ENCODE data around the gene RIPOR1. TPM values are rescaled to one million over a fixed set of nuclear protein-coding genes. Genes with fewer than 3 reads are reported as not detected.
"Not testable (repeated sequence)": the region's sequence is repeated elsewhere in the genome, so short reads cannot be mapped to it uniquely, and the experiment has no call there.

RIPOR1 gene
- polyA plus RNA-seq (ENCODE audit: insufficient read length in 4 of 4) = 100 to 1,000 TPM in 3 of 4 donors, 10 to 100 TPM in 1; 40.9 to 136 (median 116) TPM

GRCh38 chr16:67528222-67528869 is at the start of gene RIPOR1:
Gene RIPOR1 (plus strand): TSS chr16:67528829. CDS start chr16:67538447, 9,618 bp downstream.
- DNase-seq (ENCODE audit: low read depth in 4 of 4, low spot score in 3 of 4) = no peak

- DNase-seq (ENCODE audit: low read depth in 4 of 4, low spot score in 3 of 4) = peak; percentile 93 to 97 (median 96)
Observed at GRCh38 chr16:67480833-67481560, 47.6 kb upstream of the RIPOR1 start, which contains the start of gene ATP6V0D1. Gene ATP6V0D1 (minus strand): TSS chr16:67481157. CDS start chr16:67481086, 71 bp downstream.

- DNase-seq (ENCODE audit: low read depth in 4 of 4, low spot score in 3 of 4) = no peak
Observed at GRCh38 chr16:67481561-67482232, 46.9 kb upstream of the RIPOR1 start.

GRCh38 chr16:67482233-67482924 is 46.2 kb upstream of the RIPOR1 start:
- no peak for DNase-seq (ENCODE audit: low read depth in 4 of 4, low spot score in 3 of 4)

- DNase-seq (ENCODE audit: low read depth in 4 of 4, low spot score in 3 of 4) = no peak
Observed at GRCh38 chr16:67483150-67483549, 45.5 kb upstream of the RIPOR1 start, which contains the start of gene AGRP. Gene AGRP (minus strand): TSS chr16:67483547. CDS start chr16:67483398, 149 bp downstream.

GRCh38 chr16:67483731-67484525 is 44.7 kb upstream of the RIPOR1 start:
- DNase-seq (ENCODE audit: low read depth in 4 of 4, low spot score in 3 of 4) = no peak

- no peak for DNase-seq (ENCODE audit: low read depth in 4 of 4, low spot score in 3 of 4)
Observed at GRCh38 chr16:67486805-67487204, 41.8 kb upstream of the RIPOR1 start.

GRCh38 chr16:67487561-67487960 is 41.1 kb upstream of the RIPOR1 start:
- not testable (repeated sequence) for DNase-seq (ENCODE audit: low read depth in 4 of 4, low spot score in 3 of 4)

- DNase-seq (ENCODE audit: low read depth in 4 of 4, low spot score in 3 of 4) = no peak
Observed at GRCh38 chr16:67489401-67490083, 39.1 kb upstream of the RIPOR1 start.

- no peak for DNase-seq (ENCODE audit: low read depth in 4 of 4, low spot score in 3 of 4)
Observed at GRCh38 chr16:67490335-67491096, 38.1 kb upstream of the RIPOR1 start.

GRCh38 chr16:67499106-67499505 is 29.5 kb upstream of the RIPOR1 start:
- no peak for DNase-seq (ENCODE audit: low read depth in 4 of 4, low spot score in 3 of 4)

- DNase-seq (ENCODE audit: low read depth in 4 of 4, low spot score in 3 of 4) = no peak
Observed at GRCh38 chr16:67504031-67505021, 24.3 kb upstream of the RIPOR1 start.

GRCh38 chr16:67506468-67506867 is 22.2 kb upstream of the RIPOR1 start:
- no peak for DNase-seq (ENCODE audit: low read depth in 4 of 4, low spot score in 3 of 4)

GRCh38 chr16:67509016-67509415 is 19.6 kb upstream of the RIPOR1 start:
- no peak for DNase-seq (ENCODE audit: low read depth in 4 of 4, low spot score in 3 of 4)

- DNase-seq (ENCODE audit: low read depth in 4 of 4, low spot score in 3 of 4) = not testable (repeated sequence)
Observed at GRCh38 chr16:67513892-67514291, 14.7 kb upstream of the RIPOR1 start.

- no peak for DNase-seq (ENCODE audit: low read depth in 4 of 4, low spot score in 3 of 4)
Observed at GRCh38 chr16:67514382-67514828, 14.2 kb upstream of the RIPOR1 start.
